NCI-H1930 (cell line): ENCODE measurements around the gene RHOF.

Source experiments
- DNase-seq, 2 experiments: peaks; one replicate each; lab custom pipeline; 2025; lab: John Stamatoyannopoulos, UW

RHOF gene

GRCh38 chr12:121819212-121819949 is 25.9 kb upstream of the RHOF start:
- no peak for DNase-seq

- DNase-seq, result no peak
Measured at GRCh38 chr12:121817648-121818043, 24.2 kb upstream of the RHOF start.

GRCh38 chr12:121816925-121817647 is 23.6 kb upstream of the RHOF start:
- DNase-seq, result no peak

GRCh38 chr12:121815263-121815662 is 21.8 kb upstream of the RHOF start:
- DNase-seq, result no peak

- DNase-seq, result no peak
Measured at GRCh38 chr12:121814429-121815119, 21.1 kb upstream of the RHOF start.

DNA sequence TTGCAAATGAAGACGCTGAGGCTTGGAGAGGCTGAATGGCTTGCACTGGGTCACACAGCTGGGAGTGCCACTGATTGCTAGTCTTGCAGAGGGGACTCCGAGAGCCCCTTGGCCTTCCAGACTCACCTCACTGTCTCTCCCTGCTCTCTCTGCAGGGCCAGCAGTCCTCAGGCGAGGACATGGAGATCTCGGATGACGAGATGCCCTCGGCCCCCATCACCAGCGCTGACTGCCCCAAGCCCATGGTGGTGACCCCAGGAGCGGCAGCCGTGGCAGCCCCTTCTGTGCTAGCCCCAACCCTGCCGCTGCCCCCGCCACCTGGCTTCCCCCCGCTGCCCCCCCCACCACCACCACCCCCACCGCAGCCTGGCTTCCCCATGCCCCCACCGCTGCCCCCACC is 20.5 kb upstream of the RHOF start:
- no peak for DNase-seq

- no peak for DNase-seq
Measured at GRCh38 chr12:121812921-121813896, 19.7 kb upstream of the RHOF start.

- no peak for DNase-seq
Measured at GRCh38 chr12:121812320-121812871, 18.9 kb upstream of the RHOF start.

GRCh38 chr12:121811434-121812319 is 18.2 kb upstream of the RHOF start:
- DNase-seq, result peak in 1 of 2 experiments; percentile 63

DNA sequence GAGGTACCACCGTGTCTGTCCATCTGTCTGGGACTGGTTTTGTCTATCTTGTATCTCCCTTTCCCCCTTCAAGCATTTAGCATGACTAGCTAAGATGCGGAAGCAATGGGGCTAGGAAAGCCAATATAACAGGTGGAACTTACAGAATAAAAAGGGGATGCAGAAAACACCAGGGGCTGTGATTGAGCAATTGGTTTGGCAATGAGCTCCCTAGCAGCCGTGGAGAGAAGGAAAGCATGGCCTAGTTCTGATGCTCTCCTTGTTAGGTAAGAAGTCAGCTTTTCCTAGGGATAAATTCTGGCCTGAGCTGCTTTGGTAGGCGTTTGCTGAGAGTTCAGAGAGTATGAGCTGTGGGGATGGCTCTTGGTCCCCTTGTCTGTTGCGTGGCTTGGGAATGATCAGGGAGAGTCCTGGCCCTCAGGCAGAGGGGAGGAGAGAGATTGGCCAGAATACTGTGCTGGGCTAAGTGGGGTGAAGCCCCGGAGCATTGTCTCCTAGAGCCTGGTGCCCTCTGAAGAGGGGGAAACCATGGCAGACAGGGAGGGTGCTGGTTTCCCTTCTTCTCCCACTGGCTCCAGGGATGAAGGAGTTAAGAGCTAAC is 17.4 kb upstream of the RHOF start:
- no peak for DNase-seq

DNA sequence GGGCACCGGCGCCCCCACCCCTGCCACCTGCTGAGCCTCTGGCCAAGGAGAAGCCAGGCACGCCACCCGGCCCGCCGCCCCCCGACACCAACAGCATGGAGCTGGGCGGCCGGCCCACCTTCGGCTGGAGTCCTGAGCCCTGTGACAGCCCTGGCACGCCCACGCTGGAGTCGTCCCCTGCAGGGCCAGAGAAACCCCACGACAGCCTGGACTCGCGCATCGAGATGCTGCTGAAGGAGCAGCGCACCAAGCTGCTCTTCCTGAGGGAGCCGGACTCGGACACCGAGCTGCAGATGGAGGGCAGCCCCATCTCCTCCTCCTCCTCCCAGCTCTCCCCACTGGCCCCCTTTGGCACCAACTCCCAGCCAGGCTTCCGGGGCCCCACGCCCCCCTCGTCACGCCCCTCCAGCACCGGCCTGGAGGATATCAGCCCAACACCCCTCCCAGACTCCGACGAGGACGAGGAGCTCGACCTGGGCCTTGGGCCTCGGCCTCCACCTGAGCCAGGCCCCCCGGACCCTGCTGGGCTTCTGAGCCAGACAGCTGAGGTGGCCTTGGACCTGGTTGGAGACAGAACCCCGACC is 16.8 kb upstream of the RHOF start:
- DNase-seq, result no peak

GRCh38 chr12:121809712-121810116 is 16.2 kb upstream of the RHOF start:
- DNase-seq, result no peak

GRCh38 chr12:121808623-121809022 is 15.1 kb upstream of the RHOF start:
- no peak for DNase-seq

DNA sequence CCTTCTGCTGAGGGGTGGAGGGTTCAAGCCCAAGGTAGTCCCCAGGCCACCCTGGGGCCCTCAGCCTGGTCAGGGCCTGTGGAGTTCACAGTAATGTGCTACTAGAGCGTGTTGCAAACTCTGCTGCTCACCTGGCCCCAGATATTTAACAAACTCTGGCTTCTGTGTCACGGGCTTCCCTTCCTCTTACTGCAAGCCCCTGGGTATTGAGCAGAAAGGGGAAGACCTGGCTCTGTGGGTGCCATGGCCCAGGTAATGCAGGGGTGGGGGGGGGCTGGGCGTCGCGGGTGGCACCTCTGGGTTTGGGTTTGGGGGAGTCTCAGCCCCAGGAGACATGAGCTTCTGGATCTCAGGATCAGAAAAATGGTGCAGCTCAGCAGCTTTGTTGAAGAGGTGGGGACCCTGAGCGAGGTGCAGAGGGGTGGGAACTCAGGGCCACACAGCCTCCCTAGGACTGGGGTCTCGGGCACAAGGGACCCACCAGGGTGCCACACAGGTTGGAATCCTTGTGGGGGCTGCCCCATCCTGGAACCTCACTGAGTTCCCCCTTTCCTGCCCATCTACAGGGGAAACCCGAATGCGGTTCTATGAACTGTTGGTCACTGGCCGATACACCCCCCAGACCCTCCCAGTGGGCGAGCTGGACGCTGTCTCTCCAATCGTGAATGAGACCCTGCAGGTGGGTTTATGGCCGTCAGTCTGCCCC is 14.3 kb upstream of the RHOF start:
- no peak for DNase-seq

- DNase-seq, result no peak
Measured at GRCh38 chr12:121806546-121807423, 13.3 kb upstream of the RHOF start.

- no peak for DNase-seq
Measured at GRCh38 chr12:121806009-121806545, 12.6 kb upstream of the RHOF start.

GRCh38 chr12:121805171-121806008 is 11.9 kb upstream of the RHOF start:
- DNase-seq, result no peak
